Neural progenitor cell (in vitro differentiated cells): ENCODE results near the gene RNASE7.

Experiments used
- EZH2phosphoT487 ChIP-seq: fragments of 200-600 bp; sonication (generic); IDR thresholded peaks from 2 replicates; pipeline ENCODE4 v1.6.1; 2017; ENCODE audit warnings: antibody characterized with exemption
- TF ChIP-seq, protein P1 (sequence below): fragments of 200-600 bp; sonication (generic); IDR thresholded peaks from 2 replicates; pipeline ENCODE4 v1.5.1; 2017; ENCODE audit warnings: antibody characterized with exemption, mild to moderate bottlenecking

DNA sequence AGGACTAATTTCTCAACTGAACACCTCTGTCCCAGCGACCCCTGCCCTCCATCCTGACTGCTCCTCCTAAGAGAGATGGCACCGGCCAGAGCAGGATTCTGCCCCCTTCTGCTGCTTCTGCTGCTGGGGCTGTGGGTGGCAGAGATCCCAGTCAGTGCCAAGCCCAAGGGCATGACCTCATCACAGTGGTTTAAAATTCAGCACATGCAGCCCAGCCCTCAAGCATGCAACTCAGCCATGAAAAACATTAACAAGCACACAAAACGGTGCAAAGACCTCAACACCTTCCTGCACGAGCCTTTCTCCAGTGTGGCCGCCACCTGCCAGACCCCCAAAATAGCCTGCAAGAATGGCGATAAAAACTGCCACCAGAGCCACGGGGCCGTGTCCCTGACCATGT is 756 bp downstream of the RNASE7 start:
- TF ChIP-seq, protein P1, sequence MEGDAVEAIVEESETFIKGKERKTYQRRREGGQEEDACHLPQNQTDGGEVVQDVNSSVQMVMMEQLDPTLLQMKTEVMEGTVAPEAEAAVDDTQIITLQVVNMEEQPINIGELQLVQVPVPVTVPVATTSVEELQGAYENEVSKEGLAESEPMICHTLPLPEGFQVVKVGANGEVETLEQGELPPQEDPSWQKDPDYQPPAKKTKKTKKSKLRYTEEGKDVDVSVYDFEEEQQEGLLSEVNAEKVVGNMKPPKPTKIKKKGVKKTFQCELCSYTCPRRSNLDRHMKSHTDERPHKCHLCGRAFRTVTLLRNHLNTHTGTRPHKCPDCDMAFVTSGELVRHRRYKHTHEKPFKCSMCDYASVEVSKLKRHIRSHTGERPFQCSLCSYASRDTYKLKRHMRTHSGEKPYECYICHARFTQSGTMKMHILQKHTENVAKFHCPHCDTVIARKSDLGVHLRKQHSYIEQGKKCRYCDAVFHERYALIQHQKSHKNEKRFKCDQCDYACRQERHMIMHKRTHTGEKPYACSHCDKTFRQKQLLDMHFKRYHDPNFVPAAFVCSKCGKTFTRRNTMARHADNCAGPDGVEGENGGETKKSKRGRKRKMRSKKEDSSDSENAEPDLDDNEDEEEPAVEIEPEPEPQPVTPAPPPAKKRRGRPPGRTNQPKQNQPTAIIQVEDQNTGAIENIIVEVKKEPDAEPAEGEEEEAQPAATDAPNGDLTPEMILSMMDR: no peak
- no peak for TF ChIP-seq EZH2phosphoT487
